GM12878 (cell line): ENCODE data around the gene RPA3.

Experiments
- CREM ChIP-seq: IDR thresholded peaks from 2 replicates; pipeline ENCODE4 v1.6.1; 2014; ENCODE audit warnings: antibody characterized with exemption, low read depth
- MYC ChIP-seq: IDR thresholded peaks from 2 replicates; pipeline ENCODE4 v1.6.1; 2011; ENCODE audit warnings: mild to moderate bottlenecking, low read length, moderate library complexity, inconsistent platforms; ENCODE audit not compliant: insufficient read depth, insufficient replicate concordance, insufficient read length, severe bottlenecking
- NR2C2 ChIP-seq: IDR thresholded peaks from 2 replicates; pipeline ENCODE4 v1.6.1; 2011; ENCODE audit warnings: borderline replicate concordance, low read depth; ENCODE audit not compliant: control insufficient read depth, insufficient read length
- PAX5 ChIP-seq: IDR thresholded peaks from 2 replicates; pipeline ENCODE4 v1.6.1; 2011; ENCODE audit warnings: low read depth, low read length, borderline replicate concordance
- POLR2A ChIP-seq: IDR thresholded peaks from 2 replicates; pipeline ENCODE4 v1.6.1; 2011; ENCODE audit warnings: low read depth, mild to moderate bottlenecking, low read length
- REST ChIP-seq: IDR thresholded peaks from 2 replicates; pipeline ENCODE4 v1.6.1; 2012; ENCODE audit warnings: mild to moderate bottlenecking, low read depth, low read length
- SPI1 ChIP-seq: IDR thresholded peaks from 2 replicates; pipeline ENCODE4 v1.6.1; 2011; ENCODE audit warnings: low read depth, mild to moderate bottlenecking, low read length, moderate library complexity, borderline replicate concordance; ENCODE audit not compliant: insufficient read depth
- YY1 ChIP-seq: IDR thresholded peaks from 2 replicates; pipeline ENCODE4 v1.6.1; 2011; ENCODE audit warnings: low read depth, mild to moderate bottlenecking, low read length
- TF ChIP-seq, protein P1 (sequence below): fragments of 450-650 bp; IDR thresholded peaks from 2 replicates; pipeline ENCODE4 v1.6.1; 2014; ENCODE audit warnings: mild to moderate bottlenecking
- TF ChIP-seq, protein P2 (sequence below): fragments of 450-650 bp; IDR thresholded peaks from 2 replicates; pipeline ENCODE4 v1.6.1; 2017; ENCODE audit warnings: mild to moderate bottlenecking
- TF ChIP-seq, protein P3 (sequence below): IDR thresholded peaks from 2 replicates; pipeline ENCODE4 v1.6.1; 2012; ENCODE audit warnings: low read length, inconsistent platforms

DNA sequence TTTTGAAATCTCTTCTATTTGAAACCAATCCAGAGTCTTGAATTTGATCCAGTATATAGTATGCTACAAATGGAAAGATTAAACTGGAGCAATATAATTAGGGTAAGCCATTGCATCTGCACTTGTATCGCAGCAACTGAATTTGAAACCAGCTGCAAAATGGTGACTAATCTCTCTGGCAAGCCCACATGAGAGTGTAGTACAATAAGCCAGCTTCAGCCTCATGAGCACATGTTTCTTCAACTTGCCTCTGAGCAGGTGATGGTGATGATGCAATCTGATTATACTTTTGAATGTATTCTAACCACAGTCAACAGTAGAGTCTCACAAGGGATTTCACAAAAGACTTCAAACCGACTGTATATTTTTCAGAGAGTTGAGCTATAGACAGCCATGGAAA, 829 bp upstream of the RPA3 start:
- no peak for TF ChIP-seq REST
- peak; percentile 78 for TF ChIP-seq CREM
- TF ChIP-seq MYC, result no peak
- TF ChIP-seq SPI1, result no peak
- TF ChIP-seq, protein P1, sequence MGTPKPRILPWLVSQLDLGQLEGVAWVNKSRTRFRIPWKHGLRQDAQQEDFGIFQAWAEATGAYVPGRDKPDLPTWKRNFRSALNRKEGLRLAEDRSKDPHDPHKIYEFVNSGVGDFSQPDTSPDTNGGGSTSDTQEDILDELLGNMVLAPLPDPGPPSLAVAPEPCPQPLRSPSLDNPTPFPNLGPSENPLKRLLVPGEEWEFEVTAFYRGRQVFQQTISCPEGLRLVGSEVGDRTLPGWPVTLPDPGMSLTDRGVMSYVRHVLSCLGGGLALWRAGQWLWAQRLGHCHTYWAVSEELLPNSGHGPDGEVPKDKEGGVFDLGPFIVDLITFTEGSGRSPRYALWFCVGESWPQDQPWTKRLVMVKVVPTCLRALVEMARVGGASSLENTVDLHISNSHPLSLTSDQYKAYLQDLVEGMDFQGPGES, result no peak
- TF ChIP-seq NR2C2, result no peak
- TF ChIP-seq, protein P2, sequence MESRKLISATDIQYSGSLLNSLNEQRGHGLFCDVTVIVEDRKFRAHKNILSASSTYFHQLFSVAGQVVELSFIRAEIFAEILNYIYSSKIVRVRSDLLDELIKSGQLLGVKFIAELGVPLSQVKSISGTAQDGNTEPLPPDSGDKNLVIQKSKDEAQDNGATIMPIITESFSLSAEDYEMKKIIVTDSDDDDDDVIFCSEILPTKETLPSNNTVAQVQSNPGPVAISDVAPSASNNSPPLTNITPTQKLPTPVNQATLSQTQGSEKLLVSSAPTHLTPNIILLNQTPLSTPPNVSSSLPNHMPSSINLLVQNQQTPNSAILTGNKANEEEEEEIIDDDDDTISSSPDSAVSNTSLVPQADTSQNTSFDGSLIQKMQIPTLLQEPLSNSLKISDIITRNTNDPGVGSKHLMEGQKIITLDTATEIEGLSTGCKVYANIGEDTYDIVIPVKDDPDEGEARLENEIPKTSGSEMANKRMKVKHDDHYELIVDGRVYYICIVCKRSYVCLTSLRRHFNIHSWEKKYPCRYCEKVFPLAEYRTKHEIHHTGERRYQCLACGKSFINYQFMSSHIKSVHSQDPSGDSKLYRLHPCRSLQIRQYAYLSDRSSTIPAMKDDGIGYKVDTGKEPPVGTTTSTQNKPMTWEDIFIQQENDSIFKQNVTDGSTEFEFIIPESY, result no peak
- peak; percentile 87 for TF ChIP-seq YY1
- TF ChIP-seq POLR2A, result peak; percentile 37; the same call in 1 of the 2 replicates
- TF ChIP-seq, protein P3, sequence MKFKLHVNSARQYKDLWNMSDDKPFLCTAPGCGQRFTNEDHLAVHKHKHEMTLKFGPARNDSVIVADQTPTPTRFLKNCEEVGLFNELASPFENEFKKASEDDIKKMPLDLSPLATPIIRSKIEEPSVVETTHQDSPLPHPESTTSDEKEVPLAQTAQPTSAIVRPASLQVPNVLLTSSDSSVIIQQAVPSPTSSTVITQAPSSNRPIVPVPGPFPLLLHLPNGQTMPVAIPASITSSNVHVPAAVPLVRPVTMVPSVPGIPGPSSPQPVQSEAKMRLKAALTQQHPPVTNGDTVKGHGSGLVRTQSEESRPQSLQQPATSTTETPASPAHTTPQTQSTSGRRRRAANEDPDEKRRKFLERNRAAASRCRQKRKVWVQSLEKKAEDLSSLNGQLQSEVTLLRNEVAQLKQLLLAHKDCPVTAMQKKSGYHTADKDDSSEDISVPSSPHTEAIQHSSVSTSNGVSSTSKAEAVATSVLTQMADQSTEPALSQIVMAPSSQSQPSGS, result peak; percentile 91
- 0 out of 2 replicates have a peak, but pooled peaks have one; percentile 23 for TF ChIP-seq PAX5
